ENCODE measurements around the gene MAML2.
A peak's percentile ranks its signal among the peaks of the same experiment; 100 is the strongest.

DNA sequence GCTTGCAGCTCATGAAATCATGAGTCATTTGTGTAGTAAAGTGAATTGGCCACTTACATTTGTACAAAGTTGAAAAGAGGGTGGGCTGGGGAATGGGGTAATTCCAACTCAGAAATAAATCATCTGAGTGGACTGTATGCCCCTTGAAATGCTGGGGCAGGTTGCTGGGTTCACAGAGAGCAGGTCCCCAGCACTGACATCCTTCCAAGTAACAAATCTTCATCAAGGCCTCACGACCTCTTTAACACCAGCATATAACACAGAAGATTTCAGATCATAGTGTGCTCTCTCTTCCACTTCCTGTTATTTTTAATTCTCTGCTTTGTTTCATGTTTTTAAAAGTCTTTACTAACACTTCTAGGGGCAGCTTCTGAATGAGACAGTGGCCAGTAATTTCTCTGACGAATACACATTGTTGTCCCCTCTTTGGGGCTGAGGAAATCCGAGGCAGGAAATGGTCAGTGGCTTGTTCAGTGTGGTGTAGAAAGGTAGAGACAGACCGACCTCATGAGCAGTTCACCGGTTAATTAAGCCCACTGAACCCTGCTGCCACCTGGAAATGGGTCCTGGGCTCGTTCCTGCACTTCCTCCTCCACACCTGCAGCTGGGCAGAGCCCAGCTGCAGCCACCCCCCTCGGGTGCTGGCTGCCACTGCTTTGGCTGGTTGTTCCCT lies 127.7 kb downstream of the MAML2 start:
- TF ChIP-seq, protein P1, sequence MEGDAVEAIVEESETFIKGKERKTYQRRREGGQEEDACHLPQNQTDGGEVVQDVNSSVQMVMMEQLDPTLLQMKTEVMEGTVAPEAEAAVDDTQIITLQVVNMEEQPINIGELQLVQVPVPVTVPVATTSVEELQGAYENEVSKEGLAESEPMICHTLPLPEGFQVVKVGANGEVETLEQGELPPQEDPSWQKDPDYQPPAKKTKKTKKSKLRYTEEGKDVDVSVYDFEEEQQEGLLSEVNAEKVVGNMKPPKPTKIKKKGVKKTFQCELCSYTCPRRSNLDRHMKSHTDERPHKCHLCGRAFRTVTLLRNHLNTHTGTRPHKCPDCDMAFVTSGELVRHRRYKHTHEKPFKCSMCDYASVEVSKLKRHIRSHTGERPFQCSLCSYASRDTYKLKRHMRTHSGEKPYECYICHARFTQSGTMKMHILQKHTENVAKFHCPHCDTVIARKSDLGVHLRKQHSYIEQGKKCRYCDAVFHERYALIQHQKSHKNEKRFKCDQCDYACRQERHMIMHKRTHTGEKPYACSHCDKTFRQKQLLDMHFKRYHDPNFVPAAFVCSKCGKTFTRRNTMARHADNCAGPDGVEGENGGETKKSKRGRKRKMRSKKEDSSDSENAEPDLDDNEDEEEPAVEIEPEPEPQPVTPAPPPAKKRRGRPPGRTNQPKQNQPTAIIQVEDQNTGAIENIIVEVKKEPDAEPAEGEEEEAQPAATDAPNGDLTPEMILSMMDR (IDR thresholded peaks at IDR 0.05), result no peak
- peak in 1 of 4 donors; percentile 14 for TF ChIP-seq POLR2A (IDR thresholded peaks at IDR 0.05)

All from esophagus squamous epithelium (tissue), 4 donors.